HG03175 (cell line): ENCODE data around the gene DEFB108B.
"Not testable (repeated sequence)": the region's sequence is repeated elsewhere in the genome, so short reads cannot be mapped to it uniquely, and the experiment has no call there.

ENCODE experiments used
- ATAC-seq: cut with Tn5 transposase; IDR thresholded peaks from one replicate; pipeline ENCODE4 v1.9.1; 2021; ENCODE audit warnings: mild to moderate bottlenecking, moderate library complexity; ENCODE audit not compliant: unreplicated experiment

The DEFB108B gene

DNA sequence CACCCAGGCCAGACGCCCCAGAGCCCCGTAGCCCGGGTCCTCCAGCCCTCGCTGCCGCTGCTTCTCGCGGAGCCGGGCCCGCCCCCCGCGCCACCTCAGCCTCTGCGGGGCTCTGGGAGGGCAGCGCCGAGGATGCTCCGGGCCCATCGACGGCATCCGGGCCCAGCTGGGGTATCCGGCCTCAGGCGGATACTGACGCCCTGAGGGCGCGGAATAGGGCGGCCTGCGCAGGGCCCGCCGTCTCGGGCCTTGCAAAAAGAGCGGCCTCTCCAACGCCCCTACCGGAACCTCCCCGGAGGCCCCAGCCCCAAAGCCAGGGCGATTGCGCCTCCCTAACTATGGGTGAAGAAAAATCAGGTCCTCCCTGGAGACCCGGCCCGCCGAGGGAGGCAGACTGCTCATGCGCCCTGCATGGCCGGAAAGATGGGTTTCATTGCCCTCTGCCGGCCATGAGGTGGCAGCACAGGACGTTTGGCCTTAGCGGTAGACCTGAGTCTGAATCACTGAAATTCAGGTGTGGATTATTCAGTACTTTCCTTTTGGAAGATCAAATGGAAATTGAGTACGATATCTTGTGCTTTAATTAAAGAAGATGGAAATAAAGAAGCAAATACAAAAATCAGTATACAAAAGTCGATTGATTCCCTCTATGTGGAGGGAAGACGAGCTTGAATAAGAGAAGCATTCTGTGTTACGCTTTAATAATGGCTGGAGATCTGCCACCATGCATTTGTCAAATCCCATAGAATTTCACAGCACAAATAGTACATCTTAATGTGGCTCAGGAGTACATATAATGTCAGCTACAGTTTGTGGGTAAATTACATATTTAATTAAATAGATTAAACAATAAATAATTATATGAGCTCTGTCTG, 19.3 kb upstream of the DEFB108B start:
- ATAC-seq: not testable (repeated sequence)

DNA sequence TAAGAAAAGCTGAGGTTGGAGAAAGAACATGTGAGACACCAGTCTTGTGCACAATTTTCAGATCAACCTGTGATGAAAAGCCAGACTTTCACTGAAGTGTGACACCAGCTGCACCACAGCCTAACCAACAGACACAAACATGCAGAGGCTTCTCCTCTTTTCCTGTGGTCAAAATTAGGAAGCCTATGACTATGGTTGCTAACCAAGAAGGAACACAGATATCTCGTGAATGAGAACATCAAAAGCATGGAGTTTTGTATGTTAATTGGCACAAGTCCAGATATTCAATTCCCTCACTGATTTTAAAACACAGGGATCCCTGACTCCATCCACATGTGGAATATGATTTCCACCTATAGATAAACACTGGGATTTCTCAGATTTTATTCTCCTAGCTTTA, 11.5 kb upstream of the DEFB108B start:
- ATAC-seq: not testable (repeated sequence)

DNA sequence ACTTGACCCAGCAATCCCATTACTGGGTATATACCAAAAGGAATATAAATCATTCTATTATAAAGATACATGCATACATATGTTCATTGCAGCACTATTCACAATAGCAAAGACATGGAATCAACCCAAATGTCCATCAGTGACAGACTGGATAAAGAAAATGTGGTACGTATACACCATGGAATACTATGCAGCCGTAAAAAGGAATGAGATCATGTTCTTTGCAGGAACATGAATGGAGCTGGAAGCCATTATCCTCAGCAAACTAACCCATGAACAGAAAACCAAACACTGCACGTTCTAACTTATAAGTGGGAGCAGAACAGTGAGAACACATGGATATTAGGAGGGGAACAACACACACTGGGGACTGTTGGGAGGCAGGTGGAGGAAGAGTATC, 3.8 kb upstream of the DEFB108B start:
- not testable (repeated sequence) for ATAC-seq

DNA sequence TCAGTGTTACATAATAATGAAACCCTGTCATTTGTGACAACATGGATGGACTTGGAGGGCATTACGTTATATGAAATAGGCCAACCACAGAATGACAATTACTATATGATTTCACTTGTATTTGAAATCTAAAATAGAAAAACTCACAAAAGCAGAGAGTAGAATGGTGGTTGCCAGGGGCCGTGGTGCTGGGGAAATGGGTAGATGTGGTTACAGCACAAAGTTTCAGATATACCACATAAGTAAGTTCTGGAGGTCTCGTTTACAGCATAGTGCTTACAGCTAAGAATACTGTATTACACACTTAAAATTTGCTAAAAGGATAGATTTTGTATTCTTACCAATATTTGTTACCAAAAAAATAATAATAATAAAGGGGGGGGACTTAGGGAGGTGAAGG, 3.3 kb upstream of the DEFB108B start:
- ATAC-seq: not testable (repeated sequence)

DNA sequence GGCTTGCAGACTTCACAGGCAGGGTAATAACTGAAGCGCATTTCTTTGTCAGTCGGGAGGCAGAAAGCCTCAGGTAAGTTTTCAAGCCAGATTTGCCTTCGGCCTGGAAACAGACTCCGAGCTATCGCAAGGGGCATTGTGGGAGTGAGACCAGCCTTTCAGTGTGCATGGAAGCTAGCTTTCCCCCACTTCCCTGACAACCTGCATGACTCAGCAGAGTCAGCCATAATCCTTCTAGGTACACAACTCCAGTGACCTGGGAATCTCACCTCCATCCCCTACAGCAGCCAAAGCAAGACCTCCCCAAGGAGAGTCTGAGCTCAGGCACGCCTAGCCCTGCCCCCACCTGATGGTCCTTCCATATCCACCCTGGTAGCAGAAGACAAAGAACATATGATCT, 9.7 kb downstream of the DEFB108B start:
- not testable (repeated sequence) for ATAC-seq

DNA sequence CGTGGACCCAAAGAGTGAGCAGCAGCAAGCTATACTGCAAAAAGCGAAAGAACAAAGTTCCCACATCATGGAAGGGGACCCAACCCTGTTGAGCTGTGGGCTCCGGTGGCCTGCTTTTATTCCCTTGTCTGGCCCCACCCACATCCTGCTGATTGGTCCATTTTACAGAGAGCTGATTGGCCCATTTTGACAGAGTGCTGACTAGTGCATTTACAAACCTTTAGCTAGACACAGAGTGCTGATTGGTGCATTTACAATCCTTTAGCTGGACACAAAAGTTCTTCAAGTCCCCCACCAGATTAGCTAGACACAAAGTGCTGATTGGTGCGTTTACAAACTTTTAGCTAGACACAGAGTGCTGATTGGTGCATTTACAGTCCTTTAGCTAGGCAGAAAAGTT, 10.4 kb downstream of the DEFB108B start:
- not testable (repeated sequence) for ATAC-seq

DNA sequence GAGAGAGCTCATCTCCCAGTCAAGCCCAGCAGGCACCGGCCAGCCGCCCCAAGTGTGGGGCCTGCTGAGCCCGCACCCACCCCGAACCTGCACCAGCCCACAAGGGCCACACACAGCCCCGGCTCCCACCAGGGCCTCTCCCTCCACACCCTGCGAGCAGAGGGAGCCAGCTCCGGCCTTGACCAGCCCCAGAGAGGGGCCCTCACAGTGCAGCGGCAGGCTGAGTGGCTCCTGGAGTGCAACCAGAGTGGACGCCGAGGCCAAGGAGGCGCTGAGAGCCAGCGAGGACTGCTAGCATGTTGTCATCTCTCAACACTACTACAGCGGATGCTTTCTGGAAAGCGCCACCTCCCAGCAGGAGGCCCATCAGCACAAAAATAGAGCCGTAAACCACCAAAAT, 10.9 kb downstream of the DEFB108B start:
- ATAC-seq: no peak

DNA sequence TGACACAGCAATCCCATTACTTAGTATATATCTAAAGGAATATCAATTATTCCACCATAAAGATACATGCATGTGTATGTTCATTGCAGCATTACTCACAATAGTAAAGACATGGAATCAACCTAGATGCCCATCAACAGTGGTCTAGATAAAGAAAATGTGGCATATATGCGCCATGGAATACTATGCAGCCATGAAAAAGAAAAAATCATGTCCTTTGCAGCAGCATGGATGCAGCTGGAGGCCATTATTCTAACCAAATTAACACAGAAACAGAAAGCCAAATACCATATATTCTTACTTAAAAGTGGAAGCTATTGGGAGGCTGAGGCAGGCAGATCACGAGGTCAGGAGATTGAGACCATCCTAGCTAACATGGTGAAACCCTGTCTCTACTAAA, 20.9 kb downstream of the DEFB108B start:
- not testable (repeated sequence) for ATAC-seq

DNA sequence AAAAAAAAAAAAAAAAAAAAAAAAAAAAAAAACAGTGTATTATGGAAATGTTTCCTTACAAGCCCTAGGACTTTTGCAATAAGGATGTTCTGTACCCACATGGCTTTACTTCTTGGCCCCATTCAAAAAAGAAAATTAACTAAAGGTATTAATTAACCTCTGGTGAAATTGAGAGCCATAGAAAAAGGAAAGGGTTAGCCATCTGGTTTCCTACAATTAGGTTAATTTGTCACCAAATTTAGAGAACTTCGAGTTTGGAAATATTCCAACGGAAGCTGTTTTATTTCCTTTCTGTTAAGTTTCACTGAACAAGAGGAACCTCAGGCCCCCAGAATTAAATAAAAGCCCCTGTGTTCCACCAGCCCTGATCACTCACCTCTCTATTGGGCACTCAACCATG, 22.9 kb downstream of the DEFB108B start:
- not testable (repeated sequence) for ATAC-seq

DNA sequence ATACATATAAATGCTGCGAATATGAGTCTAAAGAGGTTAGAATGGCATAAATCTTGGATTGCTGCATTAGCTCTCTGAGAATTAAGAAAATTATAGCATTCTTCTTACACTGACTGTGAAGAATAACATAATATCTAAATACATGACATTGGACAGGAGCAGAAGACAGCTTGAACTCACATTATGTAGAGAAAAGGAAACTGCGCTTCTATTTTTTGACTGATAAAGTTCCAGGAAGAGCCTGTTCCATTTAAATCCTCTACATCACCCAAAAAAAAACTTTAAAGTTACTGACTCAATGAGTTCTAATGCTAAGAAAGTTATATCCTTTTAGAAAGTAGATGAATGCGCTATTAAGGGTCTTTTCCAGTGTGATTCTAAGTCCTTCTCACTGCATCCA, 27.8 kb downstream of the DEFB108B start:
- not testable (repeated sequence) for ATAC-seq

DNA sequence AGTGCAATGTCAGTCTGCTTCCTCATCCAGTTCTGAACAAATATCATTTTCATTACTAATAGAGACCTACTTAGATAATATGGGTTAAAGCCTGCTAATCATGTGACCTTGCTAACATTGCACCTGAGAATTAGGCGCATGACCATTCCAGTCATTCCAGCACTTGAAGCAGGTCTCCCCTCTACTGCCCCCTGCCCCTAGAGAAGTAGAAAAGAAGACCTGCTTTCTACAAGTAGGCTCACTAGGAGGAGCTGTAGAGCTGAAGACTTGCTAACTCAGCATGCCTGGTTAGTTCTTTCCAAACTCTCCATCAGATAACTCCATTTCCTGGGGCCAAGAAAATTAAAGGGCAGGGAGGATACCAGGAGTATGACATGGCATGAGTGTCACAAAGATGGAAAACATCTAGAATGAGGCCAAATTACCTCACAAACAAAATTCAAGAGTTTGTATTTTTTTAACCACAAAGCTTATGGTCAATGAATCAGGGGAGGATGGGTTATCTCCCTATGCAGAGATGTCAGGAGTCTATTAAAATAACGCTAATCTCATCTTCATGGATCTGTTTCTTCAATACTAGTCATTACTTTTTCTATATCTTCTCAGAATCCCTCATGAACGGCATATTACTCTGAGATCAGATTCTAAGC, 31.1 kb downstream of the DEFB108B start:
- not testable (repeated sequence) for ATAC-seq

DNA sequence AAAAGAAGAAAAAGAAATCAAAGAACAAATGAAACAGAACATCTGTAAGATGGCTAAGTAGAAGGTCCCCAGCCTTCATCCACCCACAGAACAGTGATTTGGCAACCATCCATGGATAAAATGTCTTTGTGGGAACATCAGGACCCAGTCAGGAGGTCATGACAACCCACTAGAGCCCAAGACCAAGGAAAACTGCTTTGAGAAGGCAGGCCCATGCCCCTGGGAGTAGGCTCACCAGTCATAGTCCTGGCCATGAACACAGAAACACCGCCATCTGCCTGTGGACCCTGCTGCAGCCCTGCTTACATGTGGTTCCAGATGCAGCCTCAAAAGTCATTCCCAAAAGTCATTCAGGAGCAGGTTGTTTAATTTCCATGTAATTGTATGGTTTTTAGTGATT, 34.2 kb downstream of the DEFB108B start:
- not testable (repeated sequence) for ATAC-seq

DNA sequence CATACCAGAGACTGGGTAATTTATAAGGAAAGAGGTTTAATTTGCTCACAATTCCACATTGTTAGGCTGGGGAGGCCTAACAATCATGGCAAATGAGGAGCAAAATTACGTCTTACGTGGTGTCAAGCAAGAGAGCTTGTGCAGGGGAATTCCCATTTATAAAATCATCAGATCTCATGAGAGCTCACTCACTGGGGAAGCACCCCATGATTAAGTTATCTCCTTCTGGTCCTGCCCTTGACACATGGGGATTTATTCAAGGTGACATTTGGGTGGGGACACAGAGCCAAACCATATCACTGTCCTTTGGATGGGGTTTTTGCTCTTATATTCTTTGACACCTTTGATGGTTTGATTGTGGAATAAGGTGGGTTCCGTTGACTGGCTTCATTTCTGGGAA, 36.9 kb downstream of the DEFB108B start:
- not testable (repeated sequence) for ATAC-seq

DNA sequence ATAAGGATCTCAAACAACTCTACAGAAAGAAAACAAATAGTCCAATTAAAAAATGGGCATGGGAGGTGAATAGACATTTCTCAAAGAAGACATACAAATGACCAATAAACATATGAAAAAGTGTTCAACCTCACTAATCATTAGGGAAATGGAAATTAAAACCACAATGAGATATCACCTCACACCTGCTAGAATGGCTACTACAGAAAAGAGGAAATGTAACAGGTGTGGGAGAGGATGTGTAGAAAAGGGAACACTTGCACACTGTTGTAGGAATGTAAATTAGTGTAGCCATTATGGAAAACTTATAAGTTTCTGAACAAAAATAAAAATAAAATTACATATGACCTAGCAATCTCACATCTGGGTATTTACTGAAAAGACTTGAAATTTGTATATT, 37.7 kb downstream of the DEFB108B start:
- not testable (repeated sequence) for ATAC-seq

DNA sequence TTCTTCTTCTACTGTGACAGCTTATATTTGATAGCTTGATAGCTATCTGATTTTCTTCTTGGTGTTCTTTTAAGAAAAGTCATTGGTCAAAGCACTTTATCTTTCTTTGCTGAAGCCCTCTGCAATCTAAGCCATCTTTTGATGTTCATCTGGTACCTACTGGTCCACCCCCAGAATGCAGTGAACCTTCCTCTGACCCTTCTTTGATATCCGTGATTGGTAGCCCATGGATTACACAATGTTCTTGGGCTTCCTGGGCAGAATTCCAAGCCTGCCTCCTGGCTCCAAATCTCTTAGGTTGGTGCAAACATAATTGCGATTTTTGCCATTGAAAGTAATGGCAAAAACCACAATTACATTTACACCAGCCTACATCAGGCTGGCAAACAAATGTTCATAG, 43.3 kb downstream of the DEFB108B start:
- ATAC-seq: not testable (repeated sequence)

DNA sequence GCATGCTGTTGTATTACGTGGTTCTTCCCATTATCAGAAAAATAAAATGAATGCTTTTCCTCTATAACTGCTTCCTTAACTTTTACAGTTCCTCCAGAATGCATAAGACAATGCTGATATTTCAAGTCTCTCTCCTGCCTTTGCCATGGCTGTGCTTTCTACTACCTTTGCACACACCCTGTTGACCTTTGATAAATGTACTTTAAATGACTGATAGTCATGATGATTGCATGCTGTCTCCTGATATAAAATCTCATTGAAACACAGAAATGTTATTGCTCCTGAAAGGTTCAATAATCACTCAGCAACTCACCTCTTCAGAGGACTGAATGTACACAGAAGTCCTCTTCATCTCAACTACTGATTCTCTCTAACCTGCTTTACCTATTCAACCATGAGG, 45.1 kb downstream of the DEFB108B start, which contains the start of gene DEFB131B:
Gene DEFB131B, plus strand, starts transcription at position 395 of the 400 bp plus-strand sequence. Its CDS starts 0 bp downstream, at position 395.
- ATAC-seq: not testable (repeated sequence)

DNA sequence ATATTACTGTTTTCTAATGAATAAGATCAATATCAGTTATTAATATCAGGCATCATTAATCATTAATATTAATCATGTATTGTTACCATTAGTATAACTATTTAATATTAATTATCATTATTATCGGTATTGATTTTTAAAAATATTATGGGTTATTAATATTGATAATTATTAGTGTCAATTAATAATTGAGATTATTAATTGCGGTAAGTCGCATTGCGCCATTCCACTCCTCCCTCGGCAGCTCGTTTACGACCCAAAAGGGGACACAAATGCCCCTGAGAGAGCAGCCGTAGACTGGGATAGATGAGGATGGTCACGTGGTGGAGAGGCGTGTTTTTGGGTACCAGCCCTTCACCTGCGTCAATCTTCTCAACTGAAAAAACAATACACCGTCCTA, 52.8 kb downstream of the DEFB108B start:
- not testable (repeated sequence) for ATAC-seq
